Renal cortical epithelial cell (primary cell): ENCODE data around the gene CITED2. TPM values are rescaled to one million over a fixed set of nuclear protein-coding genes. Genes with fewer than 3 reads are reported as not detected.

Experiments
- DNase-seq: peaks from one replicate; pipeline ENCODE4 v3.0.0-alpha.2; 2011; ENCODE audit warnings: low read depth
- total RNA-seq: library from RNA; depleted of rRNA; stranded (reverse); fragments of >200 nt; gene quantifications from 2 replicates; pipeline ENCODE4 v1.2.3, GENCODE V29; 2014

The CITED2 gene
- total RNA-seq, 1 donor from 2014 or later, result 151 TPM

GRCh38 chr6:139386404-139386803 lies 12.0 kb upstream of the CITED2 start:
- DNase-seq, result no peak

GRCh38 chr6:139381216-139381865 lies 6.9 kb upstream of the CITED2 start:
- no peak for DNase-seq

- DNase-seq, result no peak
These were observed 6.2 kb upstream of the CITED2 start for GRCh38 chr6:139380611-139381010.

- DNase-seq, result no peak
These were observed 5.7 kb upstream of the CITED2 start for GRCh38 chr6:139380168-139380567.

GRCh38 chr6:139378882-139379341 lies 4.5 kb upstream of the CITED2 start:
- peak; percentile 70 for DNase-seq

GRCh38 chr6:139378226-139378625 lies 3.8 kb upstream of the CITED2 start:
- DNase-seq, result no peak

- DNase-seq, result peak; percentile 97
These were observed 2.3 kb upstream of the CITED2 start for GRCh38 chr6:139376604-139377218.

- DNase-seq, result peak; percentile 62
These were observed 1.5 kb upstream of the CITED2 start for GRCh38 chr6:139376017-139376330.

- peak; percentile 98 for DNase-seq
These were observed 973 bp upstream of the CITED2 start for GRCh38 chr6:139375226-139376016.

GRCh38 chr6:139373928-139374356 lies 506 bp downstream of the CITED2 start:
- DNase-seq, result no peak

- DNase-seq, result peak; percentile 12
These were observed 1.1 kb downstream of the CITED2 start for GRCh38 chr6:139373154-139373927.

- peak; percentile 7 for DNase-seq
These were observed 1.9 kb downstream of the CITED2 start for GRCh38 chr6:139372326-139373153.

- DNase-seq, result peak; percentile 55
These were observed 2.8 kb downstream of the CITED2 start for GRCh38 chr6:139371421-139372203.

- DNase-seq, result no peak
These were observed 3.5 kb downstream of the CITED2 start for GRCh38 chr6:139370999-139371345.

- peak; percentile 77 for DNase-seq
These were observed 4.0 kb downstream of the CITED2 start for GRCh38 chr6:139370283-139370998.

GRCh38 chr6:139369568-139370282 lies 4.7 kb downstream of the CITED2 start:
- peak; percentile 76 for DNase-seq

GRCh38 chr6:139369068-139369467 lies 5.4 kb downstream of the CITED2 start:
- DNase-seq, result peak; percentile 44

- DNase-seq, result no peak
These were observed 5.8 kb downstream of the CITED2 start for GRCh38 chr6:139368661-139369060.

- DNase-seq, result peak; percentile 39
These were observed 6.6 kb downstream of the CITED2 start for GRCh38 chr6:139367810-139368351.
